ENCODE results near the gene CFAP119.

- TF ChIP-seq CTCF (IDR thresholded peaks at IDR 0.05) (no peak), POLR2AphosphoS5 (IDR thresholded peaks at IDR 0.05) (no peak)
Observed at GRCh38 chr16:30711712-30712111, 50.1 kb downstream of the CFAP119 start.

Data from sigmoid colon (tissue), 4 donors.